ENCODE results near the gene SETD6. TPM values are rescaled to one million over a fixed set of nuclear protein-coding genes. Genes with fewer than 3 reads are reported as not detected.
A peak's percentile ranks its signal among the peaks of the same experiment; 100 is the strongest.
"Not testable (repeated sequence)": the region's sequence is repeated elsewhere in the genome, so short reads cannot be mapped to it uniquely, and the experiment has no call there.

Gene SETD6
- total RNA-seq, 2 experiments from 2014 or later: 14.8 to 15.5 TPM

GRCh38 chr16:58563775-58564174, 48.5 kb downstream of the SETD6 start:
- Mint-ChIP-seq H3K36me3 (ENCODE audit: low read depth) (peaks cover 43% of the 10 kb centered on the region), H3K4me1 (ENCODE audit: low read depth) (peaks cover 1% of the 10 kb centered on the region), H3K27me3 (no peaks in the 10 kb centered on the region), H3K27ac (no peak overlapping the region), H3K9me3 (no peaks in the 10 kb centered on the region), H3K4me3 (no peak overlapping the region)
- ChIA-PET POLR2A (interaction anchor here (1.0 kb wide), 1 partner anchor 48 kb away, joined by 3 read pairs; no protein-coding TSS in a partner anchor), CTCF (no interaction called here)
- no peak for TF ChIP-seq CTCF (IDR thresholded peaks at IDR 0.05)
- ATAC-seq (no peak), DNase-seq (no peak)
- intact Hi-C loops (cut with micrococcal nuclease): no loop called here

- POLR2A ChIA-PET; H3K9me3 Mint-ChIP-seq; H3K4me3 Mint-ChIP-seq; H3K27me3 Mint-ChIP-seq; DNase-seq; ATAC-seq; intact Hi-C loops (cut with micrococcal nuclease): not testable (repeated sequence)
- CTCF ChIA-PET: interaction anchor here (1.0 to 1.2 kb wide), 2 partner anchors 23 to 62 kb away, joined by 3 to 4 read pairs; no protein-coding TSS in a partner anchor
- Mint-ChIP-seq H3K4me1 (ENCODE audit: low read depth) (peaks cover 10% of the 10 kb centered on the region), H3K36me3 (ENCODE audit: low read depth) (peaks cover 57% of the 10 kb centered on the region), H3K27ac (peak overlapping the region; percentile 38)
Measured at GRCh38 chr16:58565697-58566096, 50.4 kb downstream of the SETD6 start.

Other genes with a start within 250 kb of the SETD6 start
- not detected for gene PRSS54, start 220.5 kb upstream of the SETD6 start, total RNA-seq
- gene GINS3, start 123.0 kb upstream of the SETD6 start, total RNA-seq: 10 to 100 TPM; 16.0 to 18.1 TPM
- 1 to 10 TPM; 1.3 to 1.6 TPM for gene NDRG4, start 15.4 kb upstream of the SETD6 start, total RNA-seq
- 100 to 1,000 TPM; 274 to 281 TPM for gene CNOT1, start 114.3 kb downstream of the SETD6 start, total RNA-seq
- gene SLC38A7, start 169.3 kb downstream of the SETD6 start, total RNA-seq: 1 to 10 TPM; 5.1 to 6.0 TPM
- gene GOT2, start 218.8 kb downstream of the SETD6 start, total RNA-seq: 100 to 1,000 TPM; 159 to 166 TPM